Testis (tissue), 3 donors: ENCODE data around the gene GDAP1L1. TPM values are rescaled to one million over a fixed set of nuclear protein-coding genes. Genes with fewer than 3 reads are reported as not detected.

Experiments used
- DNase-seq: peaks from one replicate; pipeline ENCODE4 v3.0.0-alpha.2; 2019
- H3K27ac ChIP-seq, 2 donors: fragments of 200-600 bp; sonication (generic); one replicate each; pipeline ENCODE4 v1.5.1; 2019
- H3K27me3 ChIP-seq: fragments of 200-600 bp; sonication (generic); one replicate; pipeline ENCODE4 v1.5.1; 2019
- H3K36me3 ChIP-seq: fragments of 200-600 bp; sonication (generic); one replicate; pipeline ENCODE4 v1.5.1; 2017; ENCODE audit warnings: low read depth; ENCODE audit errors: missing control alignments
- H3K4me1 ChIP-seq: fragments of 200-600 bp; sonication (generic); one replicate; pipeline ENCODE4 v1.5.1; 2019
- H3K4me3 ChIP-seq, 2 donors: fragments of 200-600 bp; sonication (generic); one replicate each; pipeline ENCODE4 v1.5.1; 2017 to 2019
- H3K9me3 ChIP-seq: fragments of 200-600 bp; sonication (generic); one replicate; pipeline ENCODE4 v1.5.1; 2017
- CTCF ChIP-seq, 3 experiments: fragments of 450-650 bp in 2 of 3; fragments of 200-600 bp in 1 of 3; sonication (generic) in 1 of 3; IDR thresholded peaks; one replicate each; pipeline ENCODE4 v1.5.1; 2016 to 2019; ENCODE audit warnings: antibody characterized with exemption in 3 of 3, mild to moderate bottlenecking in 2 of 3, moderate library complexity in 1 of 3
- POLR2A ChIP-seq: fragments of 450-650 bp; IDR thresholded peaks from one replicate; pipeline ENCODE4 v1.6.1; 2017; ENCODE audit warnings: antibody characterized with exemption, mild to moderate bottlenecking, moderate library complexity
- WGBS, 2 donors: methylation state at CpG; one replicate each; pipeline ENCODE4 v1.1.5; 2018; 5-methylcytosine and 5-hydroxymethylcytosine counted together
- intact Hi-C: fragments of 100-400 bp; cut with DNase I; formaldehyde crosslinking; loops from one replicate; pipeline ENCODE4 v1.15.1; 2023; ENCODE audit warnings: low total_unique reads
- polyA plus RNA-seq: library from polyadenylated mRNA; stranded (reverse); fragments of 350-450 nt; fragmentation: Illumina TruSeq; extraction: RNeasy Lipid Tissue Mini Kit (QIAGEN cat#74804); gene quantifications from one replicate; pipeline ENCODE4 v1.2.3, GENCODE V29; 2014; ENCODE audit warnings: low read depth, low replicate concordance; ENCODE audit not compliant: insufficient read depth
- total RNA-seq, 2 donors: library from RNA; depleted of rRNA; stranded (reverse); fragments of >200 nt; gene quantifications; one replicate each; pipeline ENCODE4 v1.2.3, GENCODE V29; 2016

The GDAP1L1 gene
- total and polyA plus RNA-seq, 3 donors from 2014 or later = 1.3 to 2.7 (median 1.7) TPM

GRCh38 chr20:44211177-44212039 lies 35.7 kb upstream of the GDAP1L1 start:
- intact Hi-C loops = no loop called here
- no peak for DNase-seq
- H3K27ac ChIP-seq = peak overlapping the region; percentile 94 to 96
- H3K4me3 ChIP-seq = peak overlapping the region; percentile 91 to 99
- WGBS, 2 donors = 7 to 8% methylated on average over 22 to 24 of the region's 24 CpGs
- H3K27me3 ChIP-seq = no peaks in the 10 kb centered on the region
- H3K36me3 ChIP-seq = no peaks in the 10 kb centered on the region
- H3K4me1 ChIP-seq = peaks cover 22% of the 10 kb centered on the region
- no peak for TF ChIP-seq POLR2A
- no peak for TF ChIP-seq CTCF (IDR thresholded peaks at IDR 0.05)
- H3K9me3 ChIP-seq = no peaks in the 10 kb centered on the region

- intact Hi-C loops = no loop called here
- no peak overlapping the region for H3K27ac ChIP-seq
- TF ChIP-seq CTCF (IDR thresholded peaks at IDR 0.05) (no peak), POLR2A (no peak)
- no peak overlapping the region for H3K4me3 ChIP-seq
- DNase-seq = no peak
- 74 to 86% methylated on average over 4 of the region's 4 CpGs for WGBS, 2 donors
- peaks cover 23% of the 10 kb centered on the region for H3K4me1 ChIP-seq
- no peaks in the 10 kb centered on the region for H3K9me3 ChIP-seq
- H3K36me3 ChIP-seq = no peaks in the 10 kb centered on the region
- no peaks in the 10 kb centered on the region for H3K27me3 ChIP-seq
These were observed 34.3 kb upstream of the GDAP1L1 start for GRCh38 chr20:44212792-44213191.

GRCh38 chr20:44215125-44215524 lies 32.0 kb upstream of the GDAP1L1 start:
- H3K27me3 ChIP-seq = no peaks in the 10 kb centered on the region
- no peak overlapping the region for H3K27ac ChIP-seq
- no peak for TF ChIP-seq POLR2A
- TF ChIP-seq CTCF (IDR thresholded peaks at IDR 0.05) = peak; percentile 51 to 70 (median 66)
- H3K36me3 ChIP-seq = no peaks in the 10 kb centered on the region
- DNase-seq = peak; percentile 83
- no peaks in the 10 kb centered on the region for H3K9me3 ChIP-seq
- intact Hi-C loops = loop anchor here (5.0 kb wide), 1 partner anchor 97 kb away; the partner anchor contains the start of gene FITM2
- 53 to 60% methylated on average over 7 of the region's 7 CpGs for WGBS, 2 donors
- H3K4me1 ChIP-seq = peaks cover 9% of the 10 kb centered on the region
- no peak overlapping the region for H3K4me3 ChIP-seq

- DNase-seq = peak; percentile 86
- no peaks in the 10 kb centered on the region for H3K27me3 ChIP-seq
- H3K4me1 ChIP-seq = peaks cover 9% of the 10 kb centered on the region
- 57 to 60% methylated on average over 11 of the region's 11 CpGs for WGBS, 2 donors
- no peaks in the 10 kb centered on the region for H3K36me3 ChIP-seq
- intact Hi-C loops = loop anchor here (5.0 kb wide), 1 partner anchor 95 kb away; the partner anchor contains the start of gene FITM2
- H3K27ac ChIP-seq = no peak overlapping the region
- TF ChIP-seq CTCF (IDR thresholded peaks at IDR 0.05) (peak; percentile 68 to 75 (median 68)), POLR2A (no peak)
- H3K9me3 ChIP-seq = no peaks in the 10 kb centered on the region
- no peak overlapping the region for H3K4me3 ChIP-seq
These were observed 29.6 kb upstream of the GDAP1L1 start for GRCh38 chr20:44217342-44218092.
